Measurements from ENCODE around the gene RFC4. TPM values are rescaled to one million over a fixed set of nuclear protein-coding genes. Genes with fewer than 3 reads are reported as not detected.
A peak's percentile ranks its signal among the peaks of the same experiment; 100 is the strongest.

RFC4 gene
- total RNA-seq, 1 donor from 2014 or later: 18.7 TPM

GRCh38 chr3:186786922-186787321 is 19.4 kb downstream of the RFC4 start:
- no peak for DNase-seq

GRCh38 chr3:186785495-186786018 is 20.7 kb downstream of the RFC4 start:
- DNase-seq: no peak

GRCh38 chr3:186784820-186785494 is 21.3 kb downstream of the RFC4 start:
- DNase-seq: no peak

- DNase-seq: peak; percentile 62
These were observed 22.4 kb downstream of the RFC4 start for GRCh38 chr3:186783731-186784515.

- peak; percentile 96 for DNase-seq
These were observed 23.1 kb downstream of the RFC4 start, which contains the start of gene EIF4A2 for GRCh38 chr3:186783058-186783730. Gene EIF4A2 (plus strand): TSS chr3:186783577. CDS start chr3:186783611, 34 bp downstream.

GRCh38 chr3:186782542-186783057 is 23.7 kb downstream of the RFC4 start:
- peak; percentile 47 for DNase-seq

GRCh38 chr3:186779204-186779603 is 27.1 kb downstream of the RFC4 start:
- DNase-seq: no peak

GRCh38 chr3:186775999-186776398 is 30.3 kb downstream of the RFC4 start:
- no peak for DNase-seq

- DNase-seq: peak; percentile 14
These were observed 33.4 kb downstream of the RFC4 start for GRCh38 chr3:186772701-186773417.

- no peak for DNase-seq
These were observed 34.0 kb downstream of the RFC4 start for GRCh38 chr3:186772281-186772694.

- DNase-seq: no peak
These were observed 45.3 kb downstream of the RFC4 start for GRCh38 chr3:186760897-186761447.

- no peak for DNase-seq
These were observed 46.0 kb downstream of the RFC4 start for GRCh38 chr3:186760141-186760833.

GRCh38 chr3:186759231-186759930 is 46.9 kb downstream of the RFC4 start:
- no peak for DNase-seq

GRCh38 chr3:186757686-186758220 is 48.5 kb downstream of the RFC4 start:
- DNase-seq: no peak

GRCh38 chr3:186757214-186757613 is 49.1 kb downstream of the RFC4 start:
- no peak for DNase-seq

GRCh38 chr3:186754871-186755270 is 51.4 kb downstream of the RFC4 start:
- DNase-seq: no peak

GRCh38 chr3:186754006-186754405 is 52.3 kb downstream of the RFC4 start:
- DNase-seq: no peak

- DNase-seq: no peak
These were observed 54.8 kb downstream of the RFC4 start for GRCh38 chr3:186751480-186751879.

- DNase-seq: no peak
These were observed 56.0 kb downstream of the RFC4 start for GRCh38 chr3:186750316-186750715.

- peak; percentile 27 for DNase-seq
These were observed 60.3 kb downstream of the RFC4 start for GRCh38 chr3:186746008-186746407.

Data from skin of body (tissue), 2 donors.